Dendritic cell treated with granulocyte-macrophage colony-stimulating factor and Interleukin-4, amounts not matched to agents 40 ng/mL and 50 ng/mL, for 4 days (primary cell): ENCODE measurements around the gene SND1.

Experiments
- H3K27ac Mint-ChIP-seq: one replicate; pipeline ENCODE4 v1.8.0; 2022; ENCODE audit warnings: mild to moderate bottlenecking, mixed read lengths
- H3K27me3 Mint-ChIP-seq: one replicate; pipeline ENCODE4 v1.8.0; 2022; ENCODE audit warnings: mild to moderate bottlenecking, mixed read lengths
- H3K36me3 Mint-ChIP-seq: one replicate; pipeline ENCODE4 v1.8.0; 2022; ENCODE audit warnings: low read depth, mixed read lengths
- H3K4me1 Mint-ChIP-seq: one replicate; pipeline ENCODE4 v1.8.0; 2022; ENCODE audit warnings: low read depth, mixed read lengths
- H3K4me3 Mint-ChIP-seq: one replicate; pipeline ENCODE4 v1.8.0; 2022; ENCODE audit warnings: mild to moderate bottlenecking, moderate library complexity, mixed read lengths
- H3K9me3 Mint-ChIP-seq: one replicate; pipeline ENCODE4 v1.8.0; 2022; ENCODE audit warnings: mixed read lengths
- intact Hi-C: fragments of 100-400 bp; cut with micrococcal nuclease; formaldehyde crosslinking; loops from one replicate; pipeline ENCODE4 v1.15.0; 2022

The SND1 gene

GRCh38 chr7:128132426-128133069 is 480.6 kb downstream of the SND1 start:
- intact Hi-C loops: no loop called here
- no peaks in the 10 kb centered on the region for H3K36me3 Mint-ChIP-seq
- peaks cover 38% of the 10 kb centered on the region for H3K27me3 Mint-ChIP-seq
- peaks cover 38% of the 10 kb centered on the region for H3K4me1 Mint-ChIP-seq
- no peak overlapping the region for H3K27ac Mint-ChIP-seq
- H3K9me3 Mint-ChIP-seq: no peaks in the 10 kb centered on the region
- no peak overlapping the region for H3K4me3 Mint-ChIP-seq

- Mint-ChIP-seq H3K36me3 (no peaks in the 10 kb centered on the region), H3K27ac (no peak overlapping the region), H3K9me3 (no peaks in the 10 kb centered on the region), H3K27me3 (peaks cover 56% of the 10 kb centered on the region), H3K4me1 (peaks cover 39% of the 10 kb centered on the region), H3K4me3 (peak overlapping the region; percentile 73)
- intact Hi-C loops: loop anchor here (5.0 kb wide), 1 partner anchor 428 kb away; no protein-coding TSS in a partner anchor
Observed at GRCh38 chr7:128135159-128135514, 483.1 kb downstream of the SND1 start.

GRCh38 chr7:128135515-128136214 is 483.7 kb downstream of the SND1 start:
- H3K36me3 Mint-ChIP-seq: no peaks in the 10 kb centered on the region
- H3K4me3 Mint-ChIP-seq: peak overlapping the region; percentile 73
- intact Hi-C loops: loop anchor here (1.0 to 5.0 kb wide), 2 partner anchors 74 to 428 kb away; no protein-coding TSS in a partner anchor
- H3K27me3 Mint-ChIP-seq: peaks cover 61% of the 10 kb centered on the region
- no peaks in the 10 kb centered on the region for H3K9me3 Mint-ChIP-seq
- H3K27ac Mint-ChIP-seq: no peak overlapping the region
- peaks cover 39% of the 10 kb centered on the region for H3K4me1 Mint-ChIP-seq

- no peak overlapping the region for H3K27ac Mint-ChIP-seq
- H3K4me3 Mint-ChIP-seq: peak overlapping the region; percentile 73
- no peaks in the 10 kb centered on the region for H3K36me3 Mint-ChIP-seq
- no peaks in the 10 kb centered on the region for H3K9me3 Mint-ChIP-seq
- peaks cover 39% of the 10 kb centered on the region for H3K4me1 Mint-ChIP-seq
- peaks cover 63% of the 10 kb centered on the region for H3K27me3 Mint-ChIP-seq
- intact Hi-C loops: loop anchor here (1.0 to 5.0 kb wide), 2 partner anchors 73 to 429 kb away; no protein-coding TSS in a partner anchor
Observed at GRCh38 chr7:128136215-128136597, 484.2 kb downstream of the SND1 start.

GRCh38 chr7:128137181-128137580 is 485.2 kb downstream of the SND1 start:
- Mint-ChIP-seq H3K27ac (no peak overlapping the region), H3K36me3 (no peaks in the 10 kb centered on the region), H3K4me1 (peaks cover 35% of the 10 kb centered on the region), H3K27me3 (peaks cover 68% of the 10 kb centered on the region), H3K9me3 (no peaks in the 10 kb centered on the region), H3K4me3 (no peak overlapping the region)
- intact Hi-C loops: loop anchor here (5.0 kb wide), 1 partner anchor 430 kb away; no protein-coding TSS in a partner anchor

- Mint-ChIP-seq H3K36me3 (no peaks in the 10 kb centered on the region), H3K4me3 (no peak overlapping the region), H3K27me3 (peaks cover 64% of the 10 kb centered on the region), H3K9me3 (no peaks in the 10 kb centered on the region), H3K27ac (no peak overlapping the region), H3K4me1 (peaks cover 27% of the 10 kb centered on the region)
- intact Hi-C loops: loop anchor here (5.0 kb wide), 1 partner anchor 432 kb away; no protein-coding TSS in a partner anchor
Observed at GRCh38 chr7:128139406-128139805, 487.4 kb downstream of the SND1 start.

- no peaks in the 10 kb centered on the region for H3K9me3 Mint-ChIP-seq
- H3K4me1 Mint-ChIP-seq: peaks cover 8% of the 10 kb centered on the region
- intact Hi-C loops: no loop called here
- peaks cover 44% of the 10 kb centered on the region for H3K27me3 Mint-ChIP-seq
- H3K4me3 Mint-ChIP-seq: no peak overlapping the region
- H3K36me3 Mint-ChIP-seq: no peaks in the 10 kb centered on the region
- H3K27ac Mint-ChIP-seq: no peak overlapping the region
Observed at GRCh38 chr7:128141683-128142195, 489.7 kb downstream of the SND1 start.
